Measurements from ENCODE around the gene CLSTN1.

DNA sequence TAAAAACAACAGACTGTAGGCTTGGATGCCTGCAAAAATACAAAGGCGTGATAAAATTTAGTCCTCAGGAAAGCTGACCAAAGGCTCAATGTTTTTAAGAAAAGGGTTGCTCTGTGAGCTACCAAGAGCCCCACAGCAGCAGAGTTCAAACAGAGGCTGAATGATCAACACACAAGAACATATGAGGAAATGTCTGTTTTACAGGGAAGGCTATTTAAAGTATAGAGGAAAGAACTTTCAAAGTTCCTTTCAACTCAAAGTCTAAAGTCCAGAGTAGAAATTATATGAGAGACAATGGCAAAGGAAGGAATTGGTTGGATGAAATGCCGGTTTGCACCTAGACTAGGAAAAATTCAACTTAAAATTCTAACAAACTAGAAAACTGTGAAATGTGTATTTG is 8.6 kb downstream of the CLSTN1 start:
- TF ChIP-seq, protein P1, sequence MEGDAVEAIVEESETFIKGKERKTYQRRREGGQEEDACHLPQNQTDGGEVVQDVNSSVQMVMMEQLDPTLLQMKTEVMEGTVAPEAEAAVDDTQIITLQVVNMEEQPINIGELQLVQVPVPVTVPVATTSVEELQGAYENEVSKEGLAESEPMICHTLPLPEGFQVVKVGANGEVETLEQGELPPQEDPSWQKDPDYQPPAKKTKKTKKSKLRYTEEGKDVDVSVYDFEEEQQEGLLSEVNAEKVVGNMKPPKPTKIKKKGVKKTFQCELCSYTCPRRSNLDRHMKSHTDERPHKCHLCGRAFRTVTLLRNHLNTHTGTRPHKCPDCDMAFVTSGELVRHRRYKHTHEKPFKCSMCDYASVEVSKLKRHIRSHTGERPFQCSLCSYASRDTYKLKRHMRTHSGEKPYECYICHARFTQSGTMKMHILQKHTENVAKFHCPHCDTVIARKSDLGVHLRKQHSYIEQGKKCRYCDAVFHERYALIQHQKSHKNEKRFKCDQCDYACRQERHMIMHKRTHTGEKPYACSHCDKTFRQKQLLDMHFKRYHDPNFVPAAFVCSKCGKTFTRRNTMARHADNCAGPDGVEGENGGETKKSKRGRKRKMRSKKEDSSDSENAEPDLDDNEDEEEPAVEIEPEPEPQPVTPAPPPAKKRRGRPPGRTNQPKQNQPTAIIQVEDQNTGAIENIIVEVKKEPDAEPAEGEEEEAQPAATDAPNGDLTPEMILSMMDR (IDR thresholded peaks at IDR 0.05) = no peak
- no peak for TF ChIP-seq POLR2A (IDR thresholded peaks at IDR 0.05)
